H1 (cell line): ENCODE results near the gene KLHL29. TPM values are rescaled to one million over a fixed set of nuclear protein-coding genes. Genes with fewer than 3 reads are reported as not detected.

Source experiments
- CTCF ChIA-PET: fragments of 300-600 bp; sonication (Branson Sonifier 250); formaldehyde crosslinking; loops from one replicate; lab custom pipeline; 2021; ENCODE audit not compliant: partially characterized antibody; lab: Charles Lee
- POLR2A ChIA-PET: fragments of 300-600 bp; sonication (Branson Sonifier 250); formaldehyde crosslinking; loops from one replicate; lab custom pipeline; 2021; ENCODE audit warnings: inconsistent platforms; ENCODE audit not compliant: partially characterized antibody; lab: Charles Lee
- DNase-seq, 2 experiments: peaks; one replicate each; pipeline versions ENCODE4 v3.0.0 to v3.0.0-alpha.2; 2010 to 2022; ENCODE audit warnings: low spot score in 2 of 2, low read depth in 1 of 2, mixed read lengths in 1 of 2
- FAIRE-seq: peaks from 2 replicates; lab custom pipeline; 2011; peaks lifted over from hg19 to GRCh38; lab: Jason Lieb, UNC
- H2AFZ ChIP-seq: 2 replicates; pipeline ENCODE4 v1.8.1; 2012; ENCODE audit warnings: low read length, inconsistent platforms
- H2AK5ac ChIP-seq: 2 replicates; pipeline ENCODE4 v1.6.1; 2013; ENCODE audit warnings: low read depth, low read length
- H2BK120ac ChIP-seq: replicated peaks from 2 replicates; pipeline ENCODE3; 2013; ENCODE audit warnings: low read depth, low read length, inconsistent platforms
- H2BK12ac ChIP-seq: 2 replicates; pipeline ENCODE4 v1.6.1; 2013; ENCODE audit warnings: low read depth, low read length
- H2BK15ac ChIP-seq: 2 replicates; pipeline ENCODE4 v1.6.1; 2013; ENCODE audit warnings: low read length
- H2BK20ac ChIP-seq: 2 replicates; pipeline ENCODE4 v1.6.1; 2013; ENCODE audit warnings: low read length
- H2BK5ac ChIP-seq: 2 replicates; pipeline ENCODE4 v1.6.1; 2013; ENCODE audit warnings: low read depth, low read length
- H3K14ac ChIP-seq: 2 replicates; pipeline ENCODE4 v1.6.1; 2013; ENCODE audit warnings: inconsistent platforms; ENCODE audit not compliant: insufficient read length
- H3K18ac ChIP-seq: 2 replicates; pipeline ENCODE4 v1.6.1; 2013; ENCODE audit warnings: low read length; ENCODE audit errors: extremely low read depth
- H3K23ac ChIP-seq: 2 replicates; pipeline ENCODE4 v1.6.1; 2013; ENCODE audit warnings: inconsistent platforms; ENCODE audit not compliant: insufficient read length
- H3K23me2 ChIP-seq: 2 replicates; pipeline ENCODE4 v1.6.1; 2013; ENCODE audit warnings: low read depth, low read length
- H3K27ac ChIP-seq: 2 replicates; pipeline ENCODE4 v1.6.1; 2011; ENCODE audit warnings: low read depth, low read length, inconsistent platforms
- H3K27me3 ChIP-seq, 4 experiments: replicated peaks in 1 of 4; 1 replicate in 1 of 4; 2 replicates in 3 of 4; pipeline versions ENCODE4 v1.6.1 to v1.8.1; 2011 to 2013; ENCODE audit warnings: low read length in 3 of 4, mild to moderate bottlenecking in 3 of 4, inconsistent platforms in 2 of 4, mixed read lengths in 2 of 4, moderate library complexity in 1 of 4; ENCODE audit not compliant: control insufficient read depth in 3 of 4, insufficient read depth in 3 of 4; ENCODE audit errors: extremely low read depth in 1 of 4
- H3K36me3 ChIP-seq, 4 experiments: 2 replicates each; pipeline versions ENCODE4 v1.6.1 to v1.8.1; 2011 to 2013; ENCODE audit warnings: mild to moderate bottlenecking in 4 of 4, low read length in 3 of 4, moderate library complexity in 2 of 4, control low read depth in 1 of 4, inconsistent platforms in 1 of 4; ENCODE audit not compliant: insufficient read depth in 4 of 4, control insufficient read depth in 2 of 4
- H3K4ac ChIP-seq: replicated peaks from 2 replicates; pipeline ENCODE3; 2013; ENCODE audit warnings: low read length, low read depth, mixed read lengths, inconsistent platforms; ENCODE audit not compliant: insufficient read length
- H3K4me1 ChIP-seq, 4 experiments: replicated peaks in 1 of 4; 1 replicate in 1 of 4; 2 replicates in 3 of 4; pipeline versions ENCODE4 v1.6.1 to v1.8.1; 2011 to 2013; ENCODE audit warnings: low read length in 3 of 4, inconsistent platforms in 2 of 4, mixed read lengths in 1 of 4; ENCODE audit not compliant: insufficient read depth in 4 of 4, control insufficient read depth in 3 of 4
- H3K4me2 ChIP-seq, 2 experiments: 2 replicates each; pipeline versions ENCODE4 v1.6.1 to v1.8.1; 2011 to 2013; ENCODE audit warnings: low read depth in 2 of 2, low read length in 2 of 2, control low read depth in 1 of 2, inconsistent platforms in 1 of 2, mild to moderate bottlenecking in 1 of 2; ENCODE audit not compliant: insufficient read depth in 1 of 2
- H3K4me3 ChIP-seq, 4 experiments: fragments of 200-600, 300-600 bp in 1 of 4; sonication (generic), shearing (Covaris generic), sonication (Bioruptor Twin) in 1 of 4; 2 replicates each; pipeline versions ENCODE4 v1.5.1 to v1.8.1; 2011 to 2016; ENCODE audit warnings: low read length in 4 of 4, low read depth in 3 of 4, control low read depth in 2 of 4, inconsistent platforms in 2 of 4, mild to moderate bottlenecking in 2 of 4, mixed read lengths in 1 of 4, moderate library complexity in 1 of 4; ENCODE audit not compliant: insufficient read depth in 2 of 4; ENCODE audit errors: extremely low read depth in 1 of 4
- H3K56ac ChIP-seq: replicated peaks from 2 replicates; pipeline ENCODE3; 2013; ENCODE audit warnings: low read depth, mild to moderate bottlenecking, mixed read lengths, low read length, inconsistent platforms; ENCODE audit not compliant: insufficient read length
- H3K79me1 ChIP-seq: 2 replicates; pipeline ENCODE4 v1.6.1; 2013; ENCODE audit warnings: low read depth, low read length, control low read depth
- H3K79me2 ChIP-seq, 2 experiments: 2 replicates each; pipeline versions ENCODE4 v1.6.1 to v1.8.1; 2012 to 2013; ENCODE audit warnings: low read length in 2 of 2, mild to moderate bottlenecking in 2 of 2, inconsistent platforms in 1 of 2; ENCODE audit not compliant: insufficient read depth in 2 of 2, control insufficient read depth in 1 of 2
- H3K9ac ChIP-seq, 4 experiments: replicated peaks in 1 of 4; 1 replicate in 1 of 4; 2 replicates in 3 of 4; pipeline versions ENCODE4 v1.6.1 to v1.8.1; 2011 to 2013; ENCODE audit warnings: low read depth in 3 of 4, low read length in 3 of 4, control low read depth in 2 of 4, mild to moderate bottlenecking in 2 of 4, moderate library complexity in 2 of 4, inconsistent platforms in 1 of 4; ENCODE audit errors: extremely low read depth in 1 of 4
- H3K9me3 ChIP-seq, 2 experiments: 2 replicates each; pipeline versions ENCODE4 v1.6.1 to v1.8.1; 2012 to 2013; ENCODE audit warnings: mild to moderate bottlenecking in 2 of 2, moderate library complexity in 2 of 2, control low read depth in 1 of 2, inconsistent platforms in 1 of 2, low read depth in 1 of 2, low read length in 1 of 2, mixed read lengths in 1 of 2; ENCODE audit not compliant: insufficient read depth in 2 of 2
- H4K20me1 ChIP-seq, 2 experiments: replicated peaks in 1 of 2; 2 replicates each; pipeline versions ENCODE3 to v1.8.1; 2011 to 2013; ENCODE audit warnings: inconsistent platforms in 2 of 2, low read length in 2 of 2, mild to moderate bottlenecking in 1 of 2; ENCODE audit not compliant: insufficient read depth in 2 of 2, control insufficient read depth in 1 of 2
- H4K5ac ChIP-seq: 2 replicates; pipeline ENCODE4 v1.6.1; 2013; ENCODE audit warnings: low read length, low read depth, mixed read lengths, inconsistent platforms; ENCODE audit not compliant: insufficient read length
- H4K8ac ChIP-seq: 2 replicates; pipeline ENCODE4 v1.8.0; 2013; ENCODE audit warnings: mild to moderate bottlenecking, moderate library complexity, low read length, inconsistent platforms; ENCODE audit not compliant: insufficient read depth; ENCODE audit errors: extremely low read depth
- H4K91ac ChIP-seq: replicated peaks from 2 replicates; pipeline ENCODE3; 2013; ENCODE audit warnings: low read length, mixed read lengths, inconsistent platforms; ENCODE audit not compliant: insufficient read length
- ASH2L ChIP-seq: fragments of 200-600, 300-600 bp; sonication (generic); IDR thresholded peaks from one replicate; pipeline ENCODE4 v1.7.1; 2017; ENCODE audit warnings: low read length
- HDAC2 ChIP-seq, 2 experiments: fragments of 300-600 bp in 1 of 2; sonication (generic) in 1 of 2; IDR thresholded peaks; 2 replicates each; pipeline ENCODE4 v1.6.1; 2011 to 2012; ENCODE audit warnings: low read depth in 2 of 2, low read length in 2 of 2, mild to moderate bottlenecking in 2 of 2, moderate library complexity in 2 of 2, borderline replicate concordance in 1 of 2, inconsistent platforms in 1 of 2
- MAFK ChIP-seq: IDR thresholded peaks from 2 replicates; pipeline ENCODE4 v1.6.1; 2012; ENCODE audit warnings: low read depth, mild to moderate bottlenecking, improper control_type of control experiment, low read length
- MAX ChIP-seq: IDR thresholded peaks from 2 replicates; pipeline ENCODE4 v1.6.1; 2012; ENCODE audit warnings: inconsistent platforms
- SIN3A ChIP-seq, 2 experiments: IDR thresholded peaks in 1 of 2; conservative IDR thresholded peaks in 1 of 2; 2 replicates each; pipeline ENCODE4 v1.6.1; 2011 to 2012; ENCODE audit warnings: low read length in 2 of 2, improper control_type of control experiment in 1 of 2, low read depth in 1 of 2, mild to moderate bottlenecking in 1 of 2
- SIRT6 ChIP-seq: IDR thresholded peaks from one replicate; pipeline ENCODE4 v1.7.1; 2012; ENCODE audit warnings: low read length, inconsistent platforms
- SIX5 ChIP-seq: IDR thresholded peaks from 2 replicates; pipeline ENCODE4 v1.6.1; 2011; ENCODE audit warnings: mild to moderate bottlenecking, low read depth, low read length
- SRF ChIP-seq: IDR thresholded peaks from 2 replicates; pipeline ENCODE4 v1.6.1; 2011; ENCODE audit warnings: mild to moderate bottlenecking, low read depth, low read length, moderate library complexity
- YY1 ChIP-seq: IDR thresholded peaks from 2 replicates; pipeline ENCODE4 v1.6.1; 2011; ENCODE audit warnings: low read depth, mild to moderate bottlenecking, low read length
- WGBS, 2 experiments: shearing (Covaris generic) in 1 of 2; methylation state at CpG; one replicate each; pipeline versions ENCODE4 v1.1.6 to v1.1.7; 2013 to 2015; ENCODE audit warnings: low lambda C conversion rate in 2 of 2, mixed read lengths in 2 of 2, inconsistent platforms in 1 of 2, low coverage in 1 of 2, missing lambda C conversion rate in 1 of 2; ENCODE audit not compliant: insufficient replicate concordance in 2 of 2, insufficient coverage in 1 of 2, insufficient read length in 1 of 2; ENCODE audit errors: extremely low coverage in 1 of 2, missing lambda C conversion rate in 1 of 2; 5-methylcytosine and 5-hydroxymethylcytosine counted together
- polyA plus RNA-seq, 7 experiments: library from polyadenylated mRNA; depleted of rRNA in 3 of 7; stranded (reverse) in 5 of 7; unstranded in 2 of 7; fragments of >200 nt in 5 of 7; fragments of 200-250 nt in 2 of 7; gene quantifications; 1 replicate in 5 of 7; 2 replicates in 1 of 7; 4 replicates in 1 of 7; pipeline versions ENCODE4 v1.2.1 to v1.2.3, GENCODE V29; 2011 to 2013; ENCODE audit warnings: missing spikeins in 2 of 7, mixed read lengths in 2 of 7
- total RNA-seq: library from RNA; stranded (reverse); fragmentation: NEBNext Ultra II Directional; extraction: Animal tissue kit (Norgen Biotek cat#: 25700); gene quantifications from 2 replicates; pipeline ENCODE4 v1.2.1, GENCODE V29; 2021
- TF ChIP-seq, protein P1 (sequence below): IDR thresholded peaks from 2 replicates; pipeline ENCODE4 v1.6.1; 2011; ENCODE audit warnings: low read depth, mild to moderate bottlenecking, low read length; ENCODE audit not compliant: insufficient read depth

Gene KLHL29
- total and polyA plus RNA-seq, 2 of the 8 experiments (the other 6 are each of a cell fraction or from before 2014, with no cell fraction given): 1.1 to 4.7 TPM

DNA sequence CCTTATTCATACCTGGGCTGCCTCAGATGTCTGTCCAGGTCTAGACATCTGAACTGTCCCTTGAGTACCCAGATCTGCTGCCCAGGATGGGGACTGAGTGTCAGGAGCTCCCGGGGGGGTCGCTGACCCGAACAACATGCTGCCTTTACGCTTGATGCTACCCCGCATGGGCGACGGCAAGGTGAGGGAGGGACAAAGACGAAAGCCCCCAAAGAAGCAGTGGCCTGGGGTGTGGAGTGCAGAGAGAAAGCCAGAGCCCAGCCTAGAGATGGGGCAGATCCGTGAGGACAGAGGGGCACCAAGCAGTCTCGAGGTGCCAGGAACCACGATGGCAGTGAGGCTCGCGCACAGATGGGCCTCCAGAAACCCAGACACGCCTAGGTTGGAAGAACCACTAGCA lies 307.3 kb downstream of the KLHL29 start:
- Histone ChIP-seq H2BK5ac (no peak overlapping the region), H3K27me3 (no peaks in the 10 kb centered on the region), H3K4ac (no peak overlapping the region), H4K20me1 (no peaks in the 10 kb centered on the region), H4K5ac (no peak overlapping the region), H2BK12ac (no peak overlapping the region), H3K9me3 (no peaks in the 10 kb centered on the region; a peak in 1 of 4 replicates), H3K4me3 (no peak overlapping the region), H3K18ac (no peak overlapping the region), H3K79me2 (no peaks in the 10 kb centered on the region), H3K79me1 (no peaks in the 10 kb centered on the region; the same call in 1 of the 2 replicates), H3K4me2 (no peak overlapping the region), H2AFZ (no peak overlapping the region), H3K23ac (no peak overlapping the region), H3K9ac (no peak overlapping the region), H4K91ac (no peak overlapping the region), H3K27ac (no peak overlapping the region), H2BK120ac (no peak overlapping the region), H2BK20ac (no peak overlapping the region), H3K56ac (no peak overlapping the region), H4K8ac (no peak overlapping the region), H3K4me1 (peaks cover 0 to 8% (median 7%) of the 10 kb centered on the region in 4 experiments; a peak in 5 of 7 replicates), H3K36me3 (no peaks in the 10 kb centered on the region), H3K23me2 (no peaks in the 10 kb centered on the region), H3K14ac (no peak overlapping the region), H2AK5ac (no peak overlapping the region), H2BK15ac (no peak overlapping the region)
- CTCF ChIA-PET: no interaction called here
- FAIRE-seq (no peak), DNase-seq (no peak)
- WGBS, 2 experiments: 89% methylated on average over 12 of the region's 14 CpGs; no CpG with 5 or more reads in 1 of the 2 experiments
- POLR2A ChIA-PET: no interaction called here
- TF ChIP-seq SIX5 (no peak), SIN3A (conservative IDR thresholded peaks at IDR 0.05 in 1 of 2, IDR thresholded peaks at IDR 0.05 in 1 of 2; ENCODE audit: low read depth in 1 of 2, low read length in 2 of 2) (no peak), MAFK (no peak), SRF (no peak), YY1 (no peak), SIRT6 (no peak), ASH2L (no peak), HDAC2 (IDR thresholded peaks at IDR 0.05; ENCODE audit: borderline replicate concordance in 1 of 2, low read depth in 2 of 2, low read length in 2 of 2) (no peak), MAX (no peak)
- TF ChIP-seq, protein P1, sequence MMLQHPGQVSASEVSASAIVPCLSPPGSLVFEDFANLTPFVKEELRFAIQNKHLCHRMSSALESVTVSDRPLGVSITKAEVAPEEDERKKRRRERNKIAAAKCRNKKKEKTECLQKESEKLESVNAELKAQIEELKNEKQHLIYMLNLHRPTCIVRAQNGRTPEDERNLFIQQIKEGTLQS: no peak
